Astrocyte (in vitro differentiated cells and primary cell): Measurements from ENCODE around the gene CEP131. TPM values are rescaled to one million over a fixed set of nuclear protein-coding genes. Genes with fewer than 3 reads are reported as not detected.
A peak's percentile ranks its signal among the peaks of the same experiment; 100 is the strongest.

ENCODE experiments used
- DNase-seq: peaks from one replicate; pipeline ENCODE4 v3.0.0-alpha.2; 2010; ENCODE audit warnings: low read depth
- FAIRE-seq: peaks from 2 replicates; lab custom pipeline; 2011; peaks lifted over from hg19 to GRCh38; lab: Jason Lieb, UNC
- H2AFZ ChIP-seq: 2 replicates; pipeline ENCODE4 v1.6.0; 2012; ENCODE audit warnings: low read depth, low read length, inconsistent platforms
- H3K27ac ChIP-seq: 2 replicates; pipeline ENCODE4 v1.5.1; 2011; ENCODE audit warnings: low read depth, low read length, inconsistent platforms
- H3K27me3 ChIP-seq: 2 replicates; pipeline ENCODE4 v1.6.0; 2011; ENCODE audit warnings: low read length, inconsistent platforms; ENCODE audit not compliant: insufficient read depth
- H3K36me3 ChIP-seq: 2 replicates; pipeline ENCODE4 v1.5.1; 2011; ENCODE audit warnings: low read length, inconsistent platforms; ENCODE audit not compliant: insufficient read depth
- H3K4me1 ChIP-seq: 2 replicates; pipeline ENCODE4 v1.5.1; 2011; ENCODE audit warnings: low read length, inconsistent platforms; ENCODE audit not compliant: insufficient read depth
- H3K4me2 ChIP-seq: 2 replicates; pipeline ENCODE4 v1.6.0; 2012; ENCODE audit warnings: low read length, inconsistent platforms
- H3K4me3 ChIP-seq: 2 replicates; pipeline ENCODE4 v1.5.1; 2011; ENCODE audit warnings: low read depth, mild to moderate bottlenecking, low read length, inconsistent platforms; ENCODE audit not compliant: insufficient read depth
- H3K79me2 ChIP-seq: 2 replicates; pipeline ENCODE4 v1.6.0; 2012; ENCODE audit warnings: mild to moderate bottlenecking, low read length, inconsistent platforms; ENCODE audit not compliant: insufficient read depth
- H3K9ac ChIP-seq: 2 replicates; pipeline ENCODE4 v1.6.0; 2012; ENCODE audit warnings: mild to moderate bottlenecking, low read length, inconsistent platforms
- H3K9me3 ChIP-seq: 2 replicates; pipeline ENCODE4 v1.5.1; 2012; ENCODE audit warnings: low read depth, mild to moderate bottlenecking, low read length, inconsistent platforms; ENCODE audit not compliant: insufficient read depth
- H4K20me1 ChIP-seq: 2 replicates; pipeline ENCODE4 v1.6.0; 2012; ENCODE audit warnings: low read length, inconsistent platforms; ENCODE audit not compliant: insufficient read depth
- H3K27ac Mint-ChIP-seq: one replicate; pipeline ENCODE4 v1.8.0; 2021; ENCODE audit warnings: mild to moderate bottlenecking, mixed read lengths; ENCODE audit not compliant: unreplicated experiment
- H3K27me3 Mint-ChIP-seq: one replicate; pipeline ENCODE4 v1.8.0; 2021; ENCODE audit warnings: low read depth, mixed read lengths; ENCODE audit not compliant: unreplicated experiment
- H3K36me3 Mint-ChIP-seq: one replicate; pipeline ENCODE4 v1.8.0; 2021; ENCODE audit warnings: low read depth, mixed read lengths; ENCODE audit not compliant: unreplicated experiment
- H3K4me1 Mint-ChIP-seq: one replicate; pipeline ENCODE4 v1.8.0; 2021; ENCODE audit warnings: low read depth, mixed read lengths; ENCODE audit not compliant: unreplicated experiment
- H3K4me3 Mint-ChIP-seq: one replicate; pipeline ENCODE4 v1.8.0; 2021; ENCODE audit warnings: mild to moderate bottlenecking, moderate library complexity, mixed read lengths; ENCODE audit not compliant: unreplicated experiment
- H3K9me3 Mint-ChIP-seq: one replicate; pipeline ENCODE4 v1.8.0; 2021; ENCODE audit warnings: mild to moderate bottlenecking, mixed read lengths; ENCODE audit not compliant: unreplicated experiment
- CTCF ChIP-seq: IDR thresholded peaks from 2 replicates; pipeline ENCODE4 v1.5.1; 2011; ENCODE audit warnings: low read depth, mild to moderate bottlenecking, inconsistent platforms, low read length, moderate library complexity; ENCODE audit not compliant: insufficient read depth
- EZH2 ChIP-seq: IDR thresholded peaks from 2 replicates; pipeline ENCODE4 v1.6.1; 2012; ENCODE audit warnings: mild to moderate bottlenecking, low read length, inconsistent platforms; ENCODE audit not compliant: insufficient read depth
- total RNA-seq: library from RNA; stranded (reverse); gene quantifications from 2 replicates; pipeline ENCODE4 v1.2.1, GENCODE V29; 2021

Gene CEP131
- total RNA-seq, 1 donor from 2014 or later = 5.8 TPM

GRCh38 chr17:81246343-81246670, 23.5 kb upstream of the CEP131 start:
- no peak overlapping the region for H3K4me2 ChIP-seq
- no peak overlapping the region for H3K4me3 ChIP-seq
- H3K27ac Mint-ChIP-seq = no peak overlapping the region
- H4K20me1 ChIP-seq = peaks cover 45% of the 10 kb centered on the region
- H3K9ac ChIP-seq = no peak overlapping the region
- peaks cover 4% of the 10 kb centered on the region for H3K36me3 Mint-ChIP-seq
- H3K27me3 Mint-ChIP-seq = no peaks in the 10 kb centered on the region
- TF ChIP-seq CTCF (no peak), EZH2 (no peak)
- H3K4me1 ChIP-seq = peaks cover 8% of the 10 kb centered on the region
- peaks cover 7% of the 10 kb centered on the region for H3K79me2 ChIP-seq
- no peaks in the 10 kb centered on the region for H3K36me3 ChIP-seq
- DNase-seq = no peak
- no peak overlapping the region for H3K4me3 Mint-ChIP-seq
- no peak for FAIRE-seq
- no peak overlapping the region for H2AFZ ChIP-seq
- peaks cover 5% of the 10 kb centered on the region for H3K4me1 Mint-ChIP-seq
- no peaks in the 10 kb centered on the region for H3K27me3 ChIP-seq
- H3K9me3 ChIP-seq = no peaks in the 10 kb centered on the region
- H3K9me3 Mint-ChIP-seq = peaks cover 2% of the 10 kb centered on the region
- H3K27ac ChIP-seq = no peak overlapping the region

- peaks cover 5% of the 10 kb centered on the region for H3K36me3 Mint-ChIP-seq
- FAIRE-seq = no peak
- Histone ChIP-seq H3K79me2 (peaks cover 12% of the 10 kb centered on the region), H2AFZ (no peak overlapping the region), H3K27ac (no peak overlapping the region), H3K9me3 (no peaks in the 10 kb centered on the region), H3K9ac (no peak overlapping the region), H3K4me3 (no peak overlapping the region), H3K36me3 (peaks cover 4% of the 10 kb centered on the region), H3K4me2 (no peak overlapping the region), H4K20me1 (peaks cover 50% of the 10 kb centered on the region), H3K4me1 (peaks cover 8% of the 10 kb centered on the region), H3K27me3 (no peaks in the 10 kb centered on the region)
- H3K27ac Mint-ChIP-seq = no peak overlapping the region
- H3K27me3 Mint-ChIP-seq = no peaks in the 10 kb centered on the region
- no peak overlapping the region for H3K4me3 Mint-ChIP-seq
- H3K4me1 Mint-ChIP-seq = peaks cover 5% of the 10 kb centered on the region
- no peak for TF ChIP-seq EZH2
- no peak for TF ChIP-seq CTCF
- H3K9me3 Mint-ChIP-seq = peaks cover 2% of the 10 kb centered on the region
- DNase-seq = no peak
Measured at GRCh38 chr17:81245665-81246342, 23.0 kb upstream of the CEP131 start.

- Mint-ChIP-seq H3K27ac (peak overlapping the region; percentile 72), H3K4me1 (peaks cover 6% of the 10 kb centered on the region), H3K9me3 (peaks cover 2% of the 10 kb centered on the region), H3K36me3 (peaks cover 6% of the 10 kb centered on the region), H3K27me3 (no peaks in the 10 kb centered on the region), H3K4me3 (peak overlapping the region; percentile 50)
- peaks cover 52% of the 10 kb centered on the region for H4K20me1 ChIP-seq
- DNase-seq = peak; percentile 27
- H3K4me2 ChIP-seq = no peak overlapping the region
- H3K9ac ChIP-seq = no peak overlapping the region
- H2AFZ ChIP-seq = no peak overlapping the region
- peaks cover 19% of the 10 kb centered on the region for H3K79me2 ChIP-seq
- no peak overlapping the region for H3K4me3 ChIP-seq
- peaks cover 4% of the 10 kb centered on the region for H3K36me3 ChIP-seq
- H3K9me3 ChIP-seq = no peaks in the 10 kb centered on the region
- no peaks in the 10 kb centered on the region for H3K27me3 ChIP-seq
- H3K4me1 ChIP-seq = peaks cover 9% of the 10 kb centered on the region
- H3K27ac ChIP-seq = no peak overlapping the region
- FAIRE-seq = no peak
- TF ChIP-seq EZH2 = no peak
- no peak for TF ChIP-seq CTCF
Measured at GRCh38 chr17:81245024-81245664, 22.4 kb upstream of the CEP131 start.
